ENCODE results near the gene PMM1. TPM values are rescaled to one million over a fixed set of nuclear protein-coding genes. Genes with fewer than 3 reads are reported as not detected.

The PMM1 gene
- total and polyA plus RNA-seq, 12 donors: 13.8 to 43.5 (median 21.9) TPM

GRCh38 chr22:41542224-41542623, 47.4 kb downstream of the PMM1 start:
- ATAC-seq (no peak), DNase-seq (no peak)
- TF ChIP-seq CTCF (IDR thresholded peaks at IDR 0.05): no peak
- no peak overlapping the region for H3K4me3 ChIP-seq
- WGBS, 2 donors: 92 to 94% methylated on average over 4 of the region's 4 CpGs
- no peak overlapping the region for H3K27ac ChIP-seq
- no peaks in the 10 kb centered on the region for H3K27me3 ChIP-seq
- H3K4me1 ChIP-seq: peaks cover 3 to 40% (median 24%) of the 10 kb centered on the region in 9 donors
- H3K36me3 ChIP-seq: peaks cover 0 to 32% (median 0%) of the 10 kb centered on the region in 9 donors
- intact Hi-C loops (cut with DNase I): loop anchor here in 5 of 10 donors (5.0 to 10.0 kb wide), 3 partner anchors 45 to 237 kb away; partner anchors contain the start of genes PMM1 (in 1 of the 5) and ZC3H7B (in 1 of the 5)
- no peaks in the 10 kb centered on the region for H3K9me3 ChIP-seq

- Histone ChIP-seq H3K4me1 (peaks cover 3 to 40% (median 24%) of the 10 kb centered on the region in 9 donors), H3K27ac (no peak overlapping the region), H3K4me3 (no peak overlapping the region), H3K27me3 (no peaks in the 10 kb centered on the region), H3K9me3 (no peaks in the 10 kb centered on the region), H3K36me3 (peaks cover 0 to 34% (median 0%) of the 10 kb centered on the region in 9 donors)
- DNase-seq (no peak), ATAC-seq (no peak)
- WGBS, 2 donors: 63 to 65% methylated on average over 3 of the region's 3 CpGs
- intact Hi-C loops (cut with DNase I): loop anchor here in 5 of 10 donors (5.0 to 10.0 kb wide), 3 partner anchors 46 to 237 kb away; partner anchors contain the start of genes PMM1 (in 1 of the 5) and ZC3H7B (in 1 of the 5)
- TF ChIP-seq CTCF (IDR thresholded peaks at IDR 0.05): no peak
Measured at GRCh38 chr22:41541484-41541883, 48.2 kb downstream of the PMM1 start.

- no peak for DNase-seq
- intact Hi-C loops (cut with DNase I): loop anchor here in 5 of 10 donors (5.0 to 10.0 kb wide), 3 partner anchors 47 to 236 kb away; partner anchors contain the start of genes PMM1 (in 1 of the 5) and ZC3H7B (in 1 of the 5)
- WGBS, 2 donors: 93 to 95% methylated on average over 7 of the region's 7 CpGs
- no peak for TF ChIP-seq CTCF (IDR thresholded peaks at IDR 0.05)
- no peak overlapping the region for H3K27ac ChIP-seq
- H3K36me3 ChIP-seq: peaks cover 0 to 35% (median 0%) of the 10 kb centered on the region in 9 donors
- peaks cover 3 to 40% (median 24%) of the 10 kb centered on the region in 9 donors for H3K4me1 ChIP-seq
- H3K4me3 ChIP-seq: no peak overlapping the region
- H3K27me3 ChIP-seq: no peaks in the 10 kb centered on the region
- H3K9me3 ChIP-seq: no peaks in the 10 kb centered on the region
- no peak for ATAC-seq
Measured at GRCh38 chr22:41540365-41540764, 49.3 kb downstream of the PMM1 start.

DNA sequence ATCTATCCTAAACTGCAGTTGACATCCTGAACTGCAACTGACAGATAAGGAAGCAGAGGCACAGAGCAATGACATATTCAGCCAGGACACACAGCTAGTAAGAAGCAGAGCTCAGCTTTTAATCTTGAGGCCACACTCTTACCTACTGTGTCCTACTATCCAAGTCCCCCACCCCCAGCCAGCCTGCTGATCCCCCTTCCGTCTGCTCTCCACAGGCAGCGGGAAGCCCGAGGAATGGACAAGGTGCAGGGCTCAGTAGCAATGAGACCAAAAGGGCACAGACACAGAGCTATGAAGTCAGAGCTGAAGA, 49.7 kb downstream of the PMM1 start:
- Histone ChIP-seq H3K4me3 (no peak overlapping the region), H3K27me3 (no peaks in the 10 kb centered on the region), H3K4me1 (peaks cover 3 to 36% (median 20%) of the 10 kb centered on the region in 9 donors), H3K9me3 (no peaks in the 10 kb centered on the region), H3K27ac (no peak overlapping the region), H3K36me3 (peaks cover 0 to 39% (median 0%) of the 10 kb centered on the region in 9 donors)
- ATAC-seq: no peak
- TF ChIP-seq CTCF (IDR thresholded peaks at IDR 0.05): no peak
- intact Hi-C loops (cut with DNase I): loop anchor here in 5 of 10 donors (5.0 to 10.0 kb wide), 3 partner anchors 47 to 235 kb away; partner anchors contain the start of genes PMM1 (in 1 of the 5) and ZC3H7B (in 1 of the 5)
- no peak for DNase-seq
- WGBS, 2 donors: 80% methylated on average over 3 of the region's 3 CpGs

Measured in heart right ventricle (tissue), 16 donors.